Colon (tissue), 2 donors: Measurements from ENCODE around the gene VRK3.
"Not testable (repeated sequence)": the region's sequence is repeated elsewhere in the genome, so short reads cannot be mapped to it uniquely, and the experiment has no call there.

ENCODE experiments used
- FAIRE-seq: peaks from 2 replicates; lab custom pipeline; 2012; peaks lifted over from hg19 to GRCh38; lab: Jason Lieb, UNC
- donor health status: control.
- donor health status: control.

Gene VRK3, protein sequence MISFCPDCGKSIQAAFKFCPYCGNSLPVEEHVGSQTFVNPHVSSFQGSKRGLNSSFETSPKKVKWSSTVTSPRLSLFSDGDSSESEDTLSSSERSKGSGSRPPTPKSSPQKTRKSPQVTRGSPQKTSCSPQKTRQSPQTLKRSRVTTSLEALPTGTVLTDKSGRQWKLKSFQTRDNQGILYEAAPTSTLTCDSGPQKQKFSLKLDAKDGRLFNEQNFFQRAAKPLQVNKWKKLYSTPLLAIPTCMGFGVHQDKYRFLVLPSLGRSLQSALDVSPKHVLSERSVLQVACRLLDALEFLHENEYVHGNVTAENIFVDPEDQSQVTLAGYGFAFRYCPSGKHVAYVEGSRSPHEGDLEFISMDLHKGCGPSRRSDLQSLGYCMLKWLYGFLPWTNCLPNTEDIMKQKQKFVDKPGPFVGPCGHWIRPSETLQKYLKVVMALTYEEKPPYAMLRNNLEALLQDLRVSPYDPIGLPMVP

GRCh38 chr19:50025022-50025793 is at the start of gene VRK3:
Gene VRK3 (minus strand): TSS chr19:50025372. CDS start chr19:50016162, 9,210 bp downstream.
- FAIRE-seq, result peak; percentile 93

DNA sequence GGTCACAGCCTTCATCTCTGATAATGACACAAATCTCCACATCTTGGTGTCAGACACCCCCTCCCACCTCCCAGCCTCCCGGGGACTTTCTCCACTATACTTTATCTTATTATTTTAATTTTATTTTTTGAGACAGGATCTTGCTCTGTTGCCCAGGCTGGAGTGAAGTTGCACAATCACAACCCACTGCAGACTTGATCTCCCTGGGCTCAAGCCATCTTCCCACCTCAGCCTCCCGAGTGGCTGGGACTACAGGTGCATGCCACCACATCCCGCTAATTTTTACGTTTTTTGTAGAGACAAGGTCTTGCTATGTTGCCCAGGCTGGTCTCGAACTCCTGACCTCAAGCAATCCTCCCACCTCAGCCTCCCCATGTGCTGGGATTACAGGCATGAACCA is 43.2 kb upstream of the VRK3 start:
- FAIRE-seq, result not testable (repeated sequence)

DNA sequence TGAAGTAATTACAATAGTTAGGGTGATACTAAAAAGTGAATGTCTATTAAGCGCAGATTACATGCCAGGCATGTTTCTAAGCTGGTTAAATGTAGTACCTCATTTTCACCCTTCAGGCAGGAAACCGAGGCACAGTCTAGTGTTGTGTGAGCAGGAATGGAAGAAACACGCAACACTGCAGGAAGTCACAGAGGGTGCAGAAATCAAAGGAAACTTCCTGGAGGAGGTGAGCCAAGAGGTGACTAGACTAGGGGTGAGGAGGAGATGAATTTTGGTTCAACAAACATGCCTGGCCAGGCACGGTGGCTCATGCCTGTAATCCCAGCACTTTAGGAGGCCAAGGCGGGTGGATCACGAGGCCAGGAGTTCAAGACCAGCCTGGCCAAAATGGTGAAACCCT is 42.4 kb upstream of the VRK3 start:
- no peak for FAIRE-seq

- FAIRE-seq, result no peak
Observed at GRCh38 chr19:50065938-50066337, 40.8 kb upstream of the VRK3 start.

- FAIRE-seq, result no peak
Observed at GRCh38 chr19:50061650-50062049, 36.5 kb upstream of the VRK3 start.

GRCh38 chr19:50060107-50060506 is 34.9 kb upstream of the VRK3 start:
- no peak for FAIRE-seq

DNA sequence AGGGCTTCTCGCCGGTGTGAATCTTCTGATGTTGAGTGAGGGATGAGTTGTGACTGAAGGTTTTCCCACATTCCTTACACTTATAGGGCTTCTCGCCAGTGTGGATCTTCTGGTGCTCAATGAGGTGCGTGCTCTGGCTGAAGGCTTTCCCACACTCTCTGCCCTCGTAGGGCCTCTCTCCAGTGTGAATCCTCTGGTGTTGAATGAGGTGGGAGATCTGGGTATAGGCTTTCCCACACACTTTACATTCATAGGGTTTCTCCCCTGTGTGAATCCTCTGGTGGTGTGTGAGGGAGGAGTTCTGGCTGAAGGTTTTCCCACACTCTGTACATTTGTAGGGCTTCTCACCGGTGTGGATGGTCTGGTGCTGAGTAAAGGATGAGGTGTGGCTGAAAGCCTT is 33.9 kb upstream of the VRK3 start:
- FAIRE-seq, result no peak

GRCh38 chr19:50058425-50058824 is 33.3 kb upstream of the VRK3 start:
- no peak for FAIRE-seq

DNA sequence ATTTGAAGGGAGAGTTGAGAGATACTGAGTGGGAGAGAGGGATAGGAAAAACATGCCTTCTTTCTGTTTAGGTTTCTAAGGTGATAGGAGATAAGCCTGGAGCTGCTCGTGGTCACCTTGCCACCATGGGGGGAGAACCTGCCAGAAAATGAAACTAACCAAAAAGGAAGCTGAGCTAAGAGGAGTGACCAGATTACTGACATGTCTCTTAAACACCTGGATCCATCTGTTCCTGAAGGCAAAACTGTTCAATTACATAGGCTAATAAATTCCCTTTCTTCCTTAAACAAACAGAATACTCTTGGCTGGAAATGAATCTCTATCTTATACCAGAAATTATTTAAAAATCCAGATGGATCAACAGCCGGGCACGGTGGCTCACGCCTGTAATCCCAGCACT is 27.9 kb upstream of the VRK3 start:
- no peak for FAIRE-seq

GRCh38 chr19:50051964-50052363 is 26.8 kb upstream of the VRK3 start:
- no peak for FAIRE-seq

DNA sequence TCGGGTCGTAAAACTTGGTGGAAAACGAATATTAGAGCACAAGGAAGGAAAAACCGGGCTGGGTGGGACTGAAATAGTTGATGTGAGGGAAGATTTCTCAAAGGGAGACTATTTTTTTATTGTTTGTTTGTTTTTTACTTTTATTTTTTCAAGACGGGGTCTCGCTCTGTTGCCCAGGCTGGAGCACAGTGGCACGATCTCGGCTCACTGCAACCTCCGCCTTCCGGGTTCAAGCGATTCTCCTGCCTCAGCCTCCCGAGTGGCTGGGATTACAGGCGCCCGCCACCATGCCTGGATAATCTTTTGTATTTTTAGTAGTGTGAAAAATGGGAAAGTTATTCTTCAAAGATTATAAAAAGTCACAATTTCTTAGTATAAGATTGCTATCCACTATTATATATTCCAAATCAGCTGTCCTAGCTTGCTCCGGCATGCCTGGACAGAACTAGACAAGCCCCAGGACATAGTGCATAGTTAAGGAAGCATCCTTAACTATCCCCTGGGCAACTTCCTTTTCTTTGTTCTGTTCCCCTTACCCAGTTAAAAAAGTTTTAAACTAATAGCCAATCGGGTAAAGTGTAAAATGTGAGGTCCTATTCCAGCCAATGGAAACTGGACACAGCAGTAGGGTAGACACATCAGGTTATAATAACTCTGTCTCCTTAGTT is 26.2 kb upstream of the VRK3 start:
- not testable (repeated sequence) for FAIRE-seq

DNA sequence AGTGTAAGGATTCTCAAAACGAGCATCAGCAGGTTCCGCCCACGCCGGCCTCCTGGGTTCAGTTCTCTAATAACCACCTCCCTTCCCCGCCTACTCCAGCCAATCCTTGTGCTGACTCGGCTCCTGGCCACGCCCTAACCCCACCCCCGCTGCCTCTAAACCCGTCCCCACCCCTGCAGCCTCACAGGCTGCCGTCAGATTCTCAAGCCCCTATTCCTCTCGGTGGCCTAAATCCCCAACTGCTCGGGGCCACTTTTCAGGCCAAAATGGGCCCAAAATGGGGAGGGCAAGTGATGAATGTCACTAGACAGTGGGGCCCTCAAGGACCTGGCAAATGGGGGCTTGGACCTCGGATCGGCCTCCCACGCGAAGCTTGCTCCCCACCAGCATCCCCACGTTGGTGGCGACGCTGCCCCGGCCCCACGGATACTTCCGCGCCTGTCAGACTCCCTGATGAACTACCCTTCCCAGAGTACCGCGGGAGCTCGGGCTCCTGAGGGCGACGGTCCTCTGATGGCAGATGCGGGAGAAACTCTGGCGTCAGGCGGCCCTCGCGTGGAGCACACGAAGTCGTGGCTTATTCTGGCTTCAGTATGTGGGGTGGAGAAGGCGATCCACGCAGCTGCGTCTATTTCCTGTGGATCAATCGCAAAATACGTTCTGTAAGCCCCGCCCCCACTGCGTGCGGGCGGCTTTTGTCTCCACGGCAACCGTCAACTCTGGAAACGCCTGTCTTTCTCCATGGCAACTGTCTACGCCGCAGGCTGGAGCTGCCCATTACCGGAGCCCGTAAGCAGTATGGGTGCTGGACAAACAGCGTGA is 25.4 kb upstream of the VRK3 start:
- FAIRE-seq, result no peak

- no peak for FAIRE-seq
Observed at GRCh38 chr19:50047671-50048070, 22.5 kb upstream of the VRK3 start.

GRCh38 chr19:50046649-50047503 is 21.7 kb upstream of the VRK3 start:
- no peak for FAIRE-seq

DNA sequence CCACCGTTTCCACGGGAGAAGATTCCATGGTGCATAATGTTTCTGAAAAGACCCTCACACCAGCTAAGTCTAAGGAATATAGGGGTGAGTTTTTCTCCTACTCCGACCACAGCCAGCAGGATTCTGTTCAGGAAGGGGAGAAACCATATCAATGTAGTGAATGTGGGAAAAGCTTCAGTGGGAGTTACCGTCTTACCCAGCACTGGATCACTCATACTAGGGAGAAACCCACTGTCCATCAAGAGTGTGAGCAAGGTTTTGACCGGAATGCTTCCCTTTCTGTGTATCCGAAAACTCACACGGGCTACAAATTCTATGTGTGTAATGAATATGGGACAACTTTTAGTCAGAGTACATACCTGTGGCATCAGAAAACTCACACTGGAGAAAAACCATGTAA is 19.8 kb upstream of the VRK3 start:
- FAIRE-seq, result no peak

DNA sequence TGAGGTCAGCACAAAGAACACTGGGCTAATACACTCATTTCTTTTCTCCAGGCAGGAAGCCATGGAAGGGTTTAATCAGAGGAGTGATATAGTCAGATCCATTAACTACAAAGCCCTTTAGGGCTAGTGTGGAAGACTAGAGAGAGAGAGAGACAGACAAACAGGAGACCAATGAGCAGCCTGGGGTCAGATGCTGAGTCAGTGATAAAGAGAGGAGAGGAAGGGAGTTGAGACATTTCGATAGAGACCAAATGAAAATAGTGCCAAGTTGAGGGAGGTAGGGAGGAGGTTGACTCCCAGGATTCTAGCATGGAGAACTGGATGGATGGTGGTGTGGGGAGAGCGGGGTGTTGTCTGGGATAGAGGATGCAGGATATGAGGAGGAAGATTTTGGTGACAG is 18.8 kb upstream of the VRK3 start:
- FAIRE-seq, result no peak

- no peak for FAIRE-seq
Observed at GRCh38 chr19:50042363-50043024, 17.3 kb upstream of the VRK3 start.

DNA sequence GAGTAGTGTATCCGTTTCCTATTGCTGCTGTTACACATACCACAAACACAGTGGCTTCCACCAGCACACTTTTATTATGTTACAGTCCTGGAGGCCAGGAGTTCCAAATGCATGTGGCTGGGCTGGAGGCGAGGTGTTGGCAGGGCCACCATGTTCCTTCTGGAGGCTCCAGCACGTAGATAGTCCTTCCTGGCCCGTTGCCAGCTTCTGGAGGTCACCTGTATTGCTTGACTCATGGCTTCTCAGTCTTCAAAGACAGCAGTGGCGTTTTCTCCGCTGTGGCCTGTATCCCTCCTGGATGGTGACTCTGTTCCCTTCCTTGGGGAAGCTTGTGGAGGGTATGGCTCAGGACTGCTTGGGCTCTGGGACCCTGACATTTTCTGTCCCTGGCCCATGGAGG is 15.8 kb upstream of the VRK3 start:
- FAIRE-seq, result no peak

- FAIRE-seq, result no peak
Observed at GRCh38 chr19:50039968-50040367, 14.8 kb upstream of the VRK3 start.

DNA sequence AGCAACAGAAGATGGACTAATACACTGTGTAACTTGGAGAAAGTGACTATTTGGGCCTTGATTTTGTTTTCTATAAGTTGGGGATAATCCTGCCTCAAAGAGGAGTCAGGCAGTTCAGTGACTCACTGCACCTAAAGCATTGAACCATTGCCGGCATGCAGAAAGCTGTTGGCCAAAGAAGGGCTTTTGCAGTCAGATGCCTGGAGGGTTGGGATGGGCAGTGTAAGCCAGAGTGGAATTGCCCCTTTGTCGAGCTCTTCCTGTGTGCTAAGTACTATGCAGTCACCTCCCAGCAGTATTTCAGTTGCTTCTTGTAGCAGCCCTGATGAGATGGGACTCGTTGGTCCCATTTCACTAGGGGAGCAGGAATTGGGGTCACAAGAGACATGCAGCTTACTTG is 11.7 kb upstream of the VRK3 start:
- FAIRE-seq, result no peak
